SU-DHL-6 (cell line): ENCODE results near the gene TUBA4B.

ENCODE experiments used
- H2AFZ ChIP-seq: fragments of 200-600 bp; sonication (generic); 2 replicates; pipeline ENCODE4 v1.6.1; 2014; ENCODE audit warnings: low read depth, mild to moderate bottlenecking, moderate library complexity, mixed read lengths, antibody characterized with exemption, low read length; ENCODE audit not compliant: severe bottlenecking
- H3F3A ChIP-seq: fragments of 200-600 bp; shearing (Covaris generic); 2 replicates; pipeline ENCODE4 v1.6.0; 2016; ENCODE audit warnings: antibody characterized with exemption, mild to moderate bottlenecking; ENCODE audit not compliant: insufficient read depth
- H3K27ac ChIP-seq: fragments of 200-600 bp; sonication (generic); 2 replicates; pipeline ENCODE4 v1.5.1; 2016; ENCODE audit warnings: low read depth, mild to moderate bottlenecking, low read length, moderate library complexity, mixed read lengths
- H3K27me3 ChIP-seq: fragments of 200-600 bp; sonication (generic), shearing (Covaris generic); 2 replicates; pipeline ENCODE4 v1.6.0; 2014; ENCODE audit warnings: mild to moderate bottlenecking, low read length
- H3K36me3 ChIP-seq: fragments of 200-600 bp; sonication (generic); 2 replicates; pipeline ENCODE4 v1.6.1; 2014; ENCODE audit warnings: mild to moderate bottlenecking, low read length, mixed read lengths
- H3K4me2 ChIP-seq: fragments of 300-600, 200-600 bp; shearing (Covaris generic), sonication (generic); 2 replicates; pipeline ENCODE4 v1.6.0; 2014; ENCODE audit warnings: low read length, low read depth, mild to moderate bottlenecking; ENCODE audit not compliant: poor library complexity, severe bottlenecking
- H3K4me3 ChIP-seq: fragments of 200-600 bp; sonication (generic); 2 replicates; pipeline ENCODE4 v1.5.1; 2014; ENCODE audit warnings: antibody characterized with exemption, low read length, mild to moderate bottlenecking, mixed read lengths; ENCODE audit not compliant: insufficient read depth, poor library complexity, severe bottlenecking
- H3K79me2 ChIP-seq: fragments of 200-600 bp; sonication (generic); 2 replicates; pipeline ENCODE4 v1.6.1; 2014; ENCODE audit warnings: mild to moderate bottlenecking, low read length, moderate library complexity; ENCODE audit not compliant: insufficient read depth
- H3K9ac ChIP-seq: fragments of 200-600 bp; sonication (generic); 2 replicates; pipeline ENCODE4 v1.7.0; 2014; ENCODE audit warnings: mild to moderate bottlenecking, low read length
- H3K9me2 ChIP-seq: fragments of 200-600 bp; sonication (generic); replicated peaks from 2 replicates; pipeline ENCODE4 v1.6.1; 2014; ENCODE audit warnings: low read length; ENCODE audit not compliant: insufficient read depth
- H3K9me3 ChIP-seq: fragments of 200-600 bp; sonication (generic); 2 replicates; pipeline ENCODE4 v1.6.1; 2014; ENCODE audit warnings: low read length, mixed read lengths; ENCODE audit not compliant: insufficient read depth
- H4K20me1 ChIP-seq: fragments of 200-600 bp; sonication (generic); 2 replicates; pipeline ENCODE4 v1.6.1; 2014; ENCODE audit warnings: low read depth, mild to moderate bottlenecking, antibody characterized with exemption, low read length, moderate library complexity, mixed read lengths
- EZH2phosphoT487 ChIP-seq: fragments of 200-600 bp; sonication (generic), shearing (Covaris generic); conservative IDR thresholded peaks from 2 replicates; pipeline ENCODE4 v1.6.1; 2018; ENCODE audit warnings: mild to moderate bottlenecking, antibody characterized with exemption, low read length, moderate library complexity, mixed read lengths
- TF ChIP-seq, protein P1 (sequence below): fragments of 200-600 bp; sonication (generic); IDR thresholded peaks from one replicate; pipeline ENCODE4 v1.5.1; 2017; ENCODE audit warnings: antibody characterized with exemption, mild to moderate bottlenecking, low read length, moderate library complexity; ENCODE audit not compliant: insufficient read depth, poor library complexity, severe bottlenecking

The TUBA4B gene

DNA sequence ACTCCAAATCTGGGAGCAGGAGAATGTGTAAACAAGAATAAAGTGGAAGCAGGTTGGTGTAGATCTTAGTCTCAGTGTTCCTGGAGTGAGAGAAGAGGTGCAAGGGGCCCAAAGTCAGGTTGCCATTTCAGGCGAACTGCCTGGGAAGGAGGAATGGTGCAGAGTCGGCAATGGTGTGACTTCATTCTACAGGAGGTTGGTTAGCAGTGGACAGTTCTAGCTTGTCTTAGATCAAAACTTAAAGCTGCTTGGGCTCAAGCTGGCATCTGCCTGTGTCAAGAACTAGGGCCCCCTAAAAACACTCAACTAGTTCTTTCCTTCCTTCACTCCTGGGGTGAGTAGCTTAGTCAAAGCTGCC is 4.2 kb upstream of the TUBA4B start:
- Histone ChIP-seq H3K79me2 (peaks cover 20% of the 10 kb centered on the region; the same call in 1 of the 2 replicates), H4K20me1 (no peaks in the 10 kb centered on the region), H3K27ac (peak overlapping the region; percentile 66), H3K9ac (peak overlapping the region; percentile 29; the same call in 1 of the 2 replicates), H3K27me3 (no peaks in the 10 kb centered on the region), H3K36me3 (no peaks in the 10 kb centered on the region), H3K4me2 (peak overlapping the region; percentile 39), H3F3A (peaks cover 3% of the 10 kb centered on the region; the same call in 1 of the 2 replicates), H3K9me3 (no peaks in the 10 kb centered on the region), H2AFZ (no peak overlapping the region), H3K9me2 (no peaks in the 10 kb centered on the region), H3K4me3 (no peak overlapping the region)
- TF ChIP-seq, protein P1, sequence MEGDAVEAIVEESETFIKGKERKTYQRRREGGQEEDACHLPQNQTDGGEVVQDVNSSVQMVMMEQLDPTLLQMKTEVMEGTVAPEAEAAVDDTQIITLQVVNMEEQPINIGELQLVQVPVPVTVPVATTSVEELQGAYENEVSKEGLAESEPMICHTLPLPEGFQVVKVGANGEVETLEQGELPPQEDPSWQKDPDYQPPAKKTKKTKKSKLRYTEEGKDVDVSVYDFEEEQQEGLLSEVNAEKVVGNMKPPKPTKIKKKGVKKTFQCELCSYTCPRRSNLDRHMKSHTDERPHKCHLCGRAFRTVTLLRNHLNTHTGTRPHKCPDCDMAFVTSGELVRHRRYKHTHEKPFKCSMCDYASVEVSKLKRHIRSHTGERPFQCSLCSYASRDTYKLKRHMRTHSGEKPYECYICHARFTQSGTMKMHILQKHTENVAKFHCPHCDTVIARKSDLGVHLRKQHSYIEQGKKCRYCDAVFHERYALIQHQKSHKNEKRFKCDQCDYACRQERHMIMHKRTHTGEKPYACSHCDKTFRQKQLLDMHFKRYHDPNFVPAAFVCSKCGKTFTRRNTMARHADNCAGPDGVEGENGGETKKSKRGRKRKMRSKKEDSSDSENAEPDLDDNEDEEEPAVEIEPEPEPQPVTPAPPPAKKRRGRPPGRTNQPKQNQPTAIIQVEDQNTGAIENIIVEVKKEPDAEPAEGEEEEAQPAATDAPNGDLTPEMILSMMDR: no peak
- TF ChIP-seq EZH2phosphoT487: no peak

DNA sequence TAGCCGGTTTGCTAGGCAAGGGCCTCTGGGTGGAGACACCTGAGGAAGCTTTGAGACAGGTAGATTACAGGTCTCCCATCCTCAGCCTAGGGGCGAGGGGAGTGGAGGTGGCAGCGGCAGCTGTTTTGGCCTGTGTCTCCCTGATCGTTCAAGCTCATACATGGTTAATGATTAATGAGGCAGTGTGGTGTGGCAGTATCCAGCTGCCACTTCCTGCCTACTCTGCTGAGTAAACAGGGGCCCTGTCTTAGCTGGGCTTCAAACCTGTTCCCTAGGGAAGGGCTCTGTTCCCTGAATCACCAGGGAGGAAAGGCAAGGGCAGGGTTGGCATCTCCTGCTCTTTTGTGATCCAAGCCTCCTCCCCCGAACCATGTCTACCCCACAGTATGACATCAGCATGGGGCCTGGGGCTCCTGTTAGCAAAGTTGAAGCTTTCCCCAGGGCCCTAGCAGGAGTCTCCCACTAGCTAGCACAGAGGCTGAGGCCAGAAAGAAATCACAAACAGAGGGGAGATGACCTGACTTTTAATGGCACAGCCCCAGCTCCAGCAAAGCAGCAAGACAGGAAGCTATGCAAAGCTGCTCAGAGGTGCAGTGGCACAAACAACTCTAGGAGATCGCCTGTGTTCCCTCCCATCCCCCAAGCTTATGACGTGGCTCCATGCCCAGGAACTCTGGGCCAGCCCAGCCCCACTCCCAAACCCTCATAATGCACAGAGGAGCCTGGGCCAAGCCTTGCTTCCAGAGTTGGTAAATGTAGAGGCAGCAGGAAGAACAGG is 3.7 kb upstream of the TUBA4B start:
- Histone ChIP-seq H3K79me2 (peaks cover 20% of the 10 kb centered on the region; the same call in 1 of the 2 replicates), H3K9ac (peak overlapping the region; percentile 29; the same call in 1 of the 2 replicates)

DNA sequence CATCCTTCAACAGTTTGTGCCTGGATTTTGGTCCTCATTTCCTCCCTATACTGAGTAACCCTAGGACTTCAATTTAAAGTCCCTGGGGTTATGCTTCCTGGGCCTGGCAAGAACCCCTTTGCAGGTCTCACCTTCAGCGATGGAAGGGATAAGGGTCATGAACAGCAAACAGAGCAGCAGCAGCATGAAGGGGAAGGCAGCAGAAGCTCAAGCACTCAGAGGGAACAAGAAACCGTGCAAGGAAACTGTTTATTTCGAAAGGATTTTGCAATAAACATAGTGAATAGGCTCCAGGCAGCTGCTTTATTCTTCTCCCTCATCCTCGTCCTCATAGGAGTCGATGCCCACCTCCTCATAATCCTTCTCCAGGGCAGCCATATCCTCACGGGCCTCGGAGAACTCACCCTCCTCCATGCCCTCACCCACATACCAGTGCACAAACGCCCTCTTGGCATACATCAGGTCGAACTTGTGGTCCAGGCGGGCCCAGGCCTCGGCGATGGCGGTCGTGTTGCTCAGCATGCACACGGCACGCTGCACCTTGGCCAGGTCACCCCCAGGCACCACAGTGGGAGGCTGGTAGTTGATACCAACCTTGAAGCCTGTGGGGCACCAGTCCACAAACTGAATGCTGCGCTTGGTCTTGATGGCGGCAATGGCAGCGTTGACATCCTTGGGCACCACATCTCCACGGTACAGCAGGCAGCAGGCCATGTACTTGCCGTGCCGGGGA is 2.8 kb upstream of the TUBA4B start:
- Histone ChIP-seq H3K79me2 (peaks cover 20% of the 10 kb centered on the region; the same call in 1 of the 2 replicates), H3K9me2 (no peaks in the 10 kb centered on the region), H3K27me3 (no peaks in the 10 kb centered on the region), H4K20me1 (no peaks in the 10 kb centered on the region), H3K9ac (peak overlapping the region; percentile 29; the same call in 1 of the 2 replicates), H3K9me3 (no peaks in the 10 kb centered on the region), H2AFZ (no peak overlapping the region), H3K27ac (peak overlapping the region; percentile 66), H3F3A (peaks cover 8% of the 10 kb centered on the region), H3K4me2 (peak overlapping the region; percentile 39), H3K4me3 (no peak overlapping the region), H3K36me3 (no peaks in the 10 kb centered on the region)
- TF ChIP-seq EZH2phosphoT487: no peak
- TF ChIP-seq, protein P1: no peak

More for the DNA sequence above, 3.7 kb upstream of the TUBA4B start:
- no peak overlapping the region for H2AFZ ChIP-seq
- H3F3A ChIP-seq: peaks cover 4% of the 10 kb centered on the region
- H3K36me3 ChIP-seq: no peaks in the 10 kb centered on the region
- peak overlapping the region; percentile 66 for H3K27ac ChIP-seq
- H3K27me3 ChIP-seq: no peaks in the 10 kb centered on the region
- TF ChIP-seq, protein P1: no peak
- no peak for TF ChIP-seq EZH2phosphoT487
- no peak overlapping the region for H3K4me3 ChIP-seq
- peak overlapping the region; percentile 39 for H3K4me2 ChIP-seq
- H3K9me2 ChIP-seq: no peaks in the 10 kb centered on the region
- H4K20me1 ChIP-seq: no peaks in the 10 kb centered on the region
- no peaks in the 10 kb centered on the region for H3K9me3 ChIP-seq
